HFFc6 (cell line): ENCODE data around the gene C14orf39. TPM values are rescaled to one million over a fixed set of nuclear protein-coding genes. Genes with fewer than 3 reads are reported as not detected.
"Not testable (repeated sequence)": the region's sequence is repeated elsewhere in the genome, so short reads cannot be mapped to it uniquely, and the experiment has no call there.

Source experiments
- DNase-seq: peaks from one replicate; pipeline ENCODE4 v3.0.0-alpha.2; 2018
- H3K27ac Mint-ChIP-seq: 2 replicates; pipeline ENCODE4 v1.8.0; 2020; ENCODE audit warnings: mild to moderate bottlenecking, mixed read lengths
- H3K27me3 Mint-ChIP-seq: 2 replicates; pipeline ENCODE4 v1.8.0; 2021; ENCODE audit warnings: mild to moderate bottlenecking, moderate library complexity, mixed read lengths; ENCODE audit not compliant: insufficient read depth
- H3K36me3 Mint-ChIP-seq: 2 replicates; pipeline ENCODE4 v1.8.0; 2021; ENCODE audit warnings: low read depth, mixed read lengths
- H3K4me1 Mint-ChIP-seq: 2 replicates; pipeline ENCODE4 v1.8.0; 2020; ENCODE audit warnings: low read depth, mixed read lengths
- H3K4me3 Mint-ChIP-seq: 2 replicates; pipeline ENCODE4 v1.8.0; 2020; ENCODE audit warnings: mild to moderate bottlenecking, moderate library complexity, mixed read lengths
- H3K9me3 Mint-ChIP-seq: 2 replicates; pipeline ENCODE4 v1.8.0; 2020; ENCODE audit warnings: mild to moderate bottlenecking, mixed read lengths
- CTCF ChIP-seq: fragments of 200-600 bp; sonication (generic); IDR thresholded peaks from 2 replicates; pipeline ENCODE4 v1.5.0; 2021; ENCODE audit warnings: antibody characterized with exemption, mild to moderate bottlenecking
- total RNA-seq, 6 experiments: library from RNA; stranded (reverse); fragmentation: NEBNext Ultra II Directional; extraction: Animal tissue kit (Norgen Biotek cat#: 25700); gene quantifications; 2 replicates in 1 of 6; 3 replicates in 5 of 6; pipeline ENCODE4 v1.2.3, GENCODE V29; 2021

The C14orf39 gene
- total RNA-seq, 6 experiments from 2014 or later: not detected

DNA sequence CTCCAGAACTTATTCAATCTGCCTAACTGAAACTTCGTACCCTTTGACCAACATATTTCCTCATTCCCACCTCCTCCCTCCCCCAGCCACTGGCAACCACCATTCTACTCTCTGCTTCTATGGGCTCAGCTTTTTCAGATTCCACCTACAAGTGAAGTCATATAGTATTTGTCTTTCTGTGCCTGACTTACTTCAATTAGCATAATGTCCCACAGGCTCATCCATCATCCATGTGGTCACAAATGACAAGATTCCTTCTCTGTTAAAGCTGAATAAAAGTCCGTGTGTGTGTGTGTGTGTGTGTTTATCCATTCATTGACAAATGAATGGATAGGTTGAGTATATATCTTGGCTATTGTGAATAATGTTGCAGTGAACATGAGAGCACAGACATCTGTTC, 1.3 kb upstream of the C14orf39 start:
- DNase-seq: no peak
- Mint-ChIP-seq H3K27ac (no peak overlapping the region), H3K4me3 (no peak overlapping the region), H3K4me1 (no peaks in the 10 kb centered on the region), H3K9me3 (no peaks in the 10 kb centered on the region), H3K36me3 (no peaks in the 10 kb centered on the region), H3K27me3 (peaks cover 3% of the 10 kb centered on the region; the same call in 1 of the 2 replicates)
- no peak for TF ChIP-seq CTCF

- no peak for DNase-seq
- no peaks in the 10 kb centered on the region for H3K36me3 Mint-ChIP-seq
- no peak overlapping the region for H3K27ac Mint-ChIP-seq
- no peak for TF ChIP-seq CTCF
- H3K9me3 Mint-ChIP-seq: no peaks in the 10 kb centered on the region
- peaks cover 3% of the 10 kb centered on the region; the same call in 1 of the 2 replicates for H3K27me3 Mint-ChIP-seq
- no peaks in the 10 kb centered on the region for H3K4me1 Mint-ChIP-seq
- H3K4me3 Mint-ChIP-seq: no peak overlapping the region
These were observed 736 bp downstream of the C14orf39 start for GRCh38 chr14:60485057-60485597.

- no peak for DNase-seq
- no peak overlapping the region for H3K27ac Mint-ChIP-seq
- TF ChIP-seq CTCF: no peak
- no peaks in the 10 kb centered on the region for H3K4me1 Mint-ChIP-seq
- H3K4me3 Mint-ChIP-seq: no peak overlapping the region
- H3K9me3 Mint-ChIP-seq: no peaks in the 10 kb centered on the region
- H3K27me3 Mint-ChIP-seq: peaks cover 3% of the 10 kb centered on the region; the same call in 1 of the 2 replicates
- no peaks in the 10 kb centered on the region for H3K36me3 Mint-ChIP-seq
These were observed 3.1 kb downstream of the C14orf39 start for GRCh38 chr14:60482743-60483142.

- H3K9me3 Mint-ChIP-seq, H3K4me3 Mint-ChIP-seq, DNase-seq, H3K27me3 Mint-ChIP-seq, H3K27ac Mint-ChIP-seq, H3K36me3 Mint-ChIP-seq, H3K4me1 Mint-ChIP-seq: not testable (repeated sequence)
These were observed 5.6 kb downstream of the C14orf39 start for GRCh38 chr14:60480248-60480647.

DNA sequence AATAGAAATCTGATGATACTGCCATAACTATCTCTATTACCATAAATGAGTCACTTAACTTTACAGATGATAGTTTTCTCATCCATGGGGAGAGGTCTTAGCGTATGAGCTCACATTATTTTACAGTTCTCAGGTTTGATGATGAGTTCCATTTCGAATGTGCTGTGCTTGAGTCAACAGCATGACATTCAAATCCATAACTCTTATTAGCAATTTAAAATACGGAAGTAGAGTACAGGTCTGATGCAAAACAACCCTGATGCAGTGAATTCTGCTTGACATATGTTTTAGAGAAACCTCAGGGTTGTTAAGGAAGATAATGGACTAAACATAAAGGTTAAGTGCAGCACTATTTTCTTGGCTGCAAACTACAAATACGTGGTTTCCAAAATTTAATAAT, 30.0 kb downstream of the C14orf39 start:
- Mint-ChIP-seq H3K4me1 (no peaks in the 10 kb centered on the region), H3K4me3 (no peak overlapping the region)

GRCh38 chr14:60430276-60430675, 55.6 kb downstream of the C14orf39 start:
- peaks cover 13% of the 10 kb centered on the region for H3K9me3 Mint-ChIP-seq
- no peaks in the 10 kb centered on the region for H3K4me1 Mint-ChIP-seq
- no peak overlapping the region for H3K4me3 Mint-ChIP-seq
- no peak for TF ChIP-seq CTCF
- H3K27ac Mint-ChIP-seq: no peak overlapping the region
- H3K36me3 Mint-ChIP-seq: peaks cover 4% of the 10 kb centered on the region; the same call in 1 of the 2 replicates
- DNase-seq: no peak
- H3K27me3 Mint-ChIP-seq: no peaks in the 10 kb centered on the region

More for the DNA sequence above, 30.0 kb downstream of the C14orf39 start:
- no peaks in the 10 kb centered on the region for H3K9me3 Mint-ChIP-seq
- no peaks in the 10 kb centered on the region for H3K36me3 Mint-ChIP-seq
- no peak overlapping the region for H3K27ac Mint-ChIP-seq
- H3K27me3 Mint-ChIP-seq: 0 out of 2 replicates have a peak, but pooled peaks cover 3% of the 10 kb centered on the region
- DNase-seq: no peak
- no peak for TF ChIP-seq CTCF
